GM21737 (cell line): ENCODE results near the gene DFFB.

ENCODE experiments used
- ATAC-seq: cut with Tn5 transposase; IDR thresholded peaks from one replicate; pipeline ENCODE4 v1.9.1; 2021; ENCODE audit warnings: mild to moderate bottlenecking, moderate library complexity; ENCODE audit not compliant: unreplicated experiment

Gene DFFB

DNA sequence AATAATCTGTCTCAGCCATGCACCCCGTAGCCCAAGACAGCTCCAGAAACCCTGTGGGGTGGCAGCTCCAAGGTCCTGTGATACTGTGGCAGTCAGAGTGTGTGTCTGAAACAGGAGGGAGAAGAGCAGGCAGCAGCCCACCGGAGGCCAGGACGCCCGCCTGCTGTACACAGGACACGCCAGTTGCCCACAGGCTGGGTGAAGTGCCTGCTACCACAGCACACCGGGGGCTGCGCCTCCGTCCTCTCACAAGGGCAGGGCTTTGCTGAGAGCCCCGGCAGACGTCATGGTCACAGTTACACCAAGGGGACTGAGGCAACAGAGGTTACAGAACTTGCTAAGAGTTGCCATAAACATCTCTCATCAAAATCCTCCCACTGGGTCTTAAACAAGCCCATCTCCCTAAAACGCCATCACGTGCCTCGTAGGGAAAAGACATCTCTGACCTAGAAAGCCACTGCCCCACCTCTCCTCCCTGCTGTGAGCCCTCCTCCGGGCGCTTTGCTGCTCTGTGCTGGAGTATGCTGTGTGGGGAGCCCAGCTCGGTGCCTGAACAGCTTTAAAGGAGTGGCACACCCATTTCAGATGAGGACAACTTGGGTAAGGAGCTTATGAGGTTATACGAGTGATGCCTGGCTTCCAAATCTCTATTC is 37.5 kb downstream of the DFFB start:
- no peak for ATAC-seq

DNA sequence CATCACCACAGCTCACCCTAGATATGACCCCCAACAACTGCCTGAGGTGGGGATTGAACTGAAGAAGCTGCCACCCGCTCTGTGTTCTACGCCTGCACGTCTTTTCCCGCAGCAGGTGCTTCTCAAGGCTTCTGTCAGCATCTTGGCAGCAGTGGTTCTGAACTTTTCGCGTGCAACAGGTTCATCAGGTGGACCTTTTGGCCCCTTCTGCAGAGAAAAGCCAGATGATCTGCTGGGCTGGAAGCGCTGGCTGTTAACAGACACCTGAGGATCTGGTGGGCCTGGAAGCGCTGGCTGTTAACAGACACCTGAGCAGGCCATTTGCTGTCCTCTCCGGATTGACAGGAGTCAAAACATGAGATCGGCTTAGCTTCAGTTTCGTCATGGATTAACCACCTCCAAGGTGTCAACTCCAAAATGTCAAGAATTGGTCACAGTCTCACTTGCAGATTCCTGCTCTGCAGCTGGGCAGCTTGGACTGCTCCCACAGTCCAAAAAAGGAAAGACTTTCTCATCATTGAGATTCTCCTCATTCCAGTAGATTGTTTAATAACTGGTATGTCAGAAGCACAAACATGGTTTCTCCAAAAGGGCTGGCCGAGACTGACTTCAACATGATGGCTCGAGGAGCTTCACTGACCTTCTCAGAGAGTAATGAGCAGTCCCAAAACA is 38.1 kb downstream of the DFFB start:
- no peak for ATAC-seq

DNA sequence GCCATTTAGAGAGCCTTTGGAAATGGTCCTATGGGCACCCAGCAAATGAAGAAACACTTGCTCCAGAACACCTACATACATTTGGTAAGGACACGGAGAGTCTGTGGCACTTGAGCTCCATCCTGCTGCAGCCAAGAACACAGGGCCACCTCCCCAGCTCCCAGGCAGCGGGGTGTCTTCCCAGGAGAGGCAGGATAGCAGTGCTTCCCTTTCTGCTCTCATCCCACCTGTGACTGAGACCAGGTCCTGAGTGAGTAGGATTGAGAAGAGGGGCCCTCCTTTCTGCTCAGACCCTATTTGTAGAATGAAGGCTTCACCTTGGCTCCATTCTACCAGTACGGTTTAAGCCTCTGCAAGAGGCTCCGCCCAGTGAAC is 38.7 kb downstream of the DFFB start:
- no peak for ATAC-seq

DNA sequence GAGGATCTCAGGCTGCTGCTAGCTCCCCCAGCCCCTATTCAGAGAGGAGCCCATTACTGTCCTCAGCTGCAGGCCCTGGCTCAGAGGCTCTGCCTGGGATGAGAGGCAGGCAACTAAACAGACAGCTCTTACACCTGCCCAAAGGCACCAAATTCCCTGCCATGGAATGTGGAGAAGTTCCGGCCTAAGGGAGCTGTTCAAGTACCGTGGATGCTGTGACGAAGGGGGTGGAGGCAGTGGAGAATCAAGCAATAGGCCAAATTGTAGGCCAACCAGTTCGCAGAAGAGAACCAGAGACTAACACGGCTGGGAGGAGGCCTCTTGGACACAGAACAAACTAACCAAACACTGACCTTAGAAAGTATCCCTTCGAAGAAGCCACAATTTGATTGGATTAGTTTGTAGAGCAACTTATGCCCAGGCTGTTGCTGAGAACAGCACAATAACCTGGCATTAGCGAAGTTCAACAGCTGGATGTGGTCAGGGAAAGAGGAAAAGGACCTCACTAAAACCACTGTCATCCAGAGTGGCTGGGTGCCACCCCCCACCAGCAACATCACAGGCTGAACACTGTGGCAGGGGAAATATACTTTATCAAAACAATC is 39.2 kb downstream of the DFFB start:
- no peak for ATAC-seq

DNA sequence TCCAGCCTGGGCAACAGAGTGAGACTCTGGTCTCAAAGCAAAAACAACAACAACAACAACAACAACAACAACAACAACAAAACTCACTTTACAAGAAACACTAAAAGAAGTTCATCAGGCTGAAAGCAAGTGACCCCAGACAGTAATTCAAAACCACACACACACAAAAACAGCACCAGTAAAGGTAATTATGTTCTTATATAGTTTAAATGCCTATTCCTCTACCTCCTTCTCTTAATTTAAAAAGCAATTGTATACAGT is 41.1 kb downstream of the DFFB start:
- ATAC-seq = no peak

DNA sequence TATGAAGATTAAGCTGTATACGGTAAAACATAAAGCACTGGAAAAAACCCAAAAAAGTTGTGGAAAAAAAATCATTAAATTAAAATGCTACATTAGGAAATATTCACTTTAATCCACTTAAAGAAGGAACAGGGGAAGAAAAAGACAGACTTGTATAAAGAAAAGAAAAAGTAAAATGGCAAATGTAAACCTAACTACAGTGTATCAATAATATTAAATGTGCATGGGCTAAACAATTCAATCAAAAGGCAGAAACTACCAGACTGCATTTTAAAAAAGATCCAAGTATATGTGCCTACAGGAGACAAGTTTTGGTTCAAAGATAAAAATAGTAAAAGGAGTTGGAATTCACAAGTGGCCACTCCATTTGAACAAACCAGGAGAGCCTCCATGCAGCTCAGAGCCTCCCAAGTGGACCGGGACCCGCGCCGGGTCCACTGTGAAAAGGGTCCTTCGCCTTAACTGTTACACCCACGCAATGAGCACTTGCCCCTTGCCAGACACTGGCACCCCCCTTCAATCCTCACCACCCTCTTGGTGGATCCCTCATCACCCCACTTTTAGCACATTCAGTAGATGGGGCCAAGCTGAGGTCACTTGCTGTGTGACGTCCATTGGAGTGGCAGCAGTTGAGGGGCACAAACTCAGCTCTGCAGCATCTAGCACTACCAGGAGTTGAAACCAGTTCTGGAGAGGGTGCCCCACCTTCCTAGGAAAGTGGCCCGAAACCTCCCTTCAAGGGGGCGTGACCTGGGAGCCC is 41.9 kb downstream of the DFFB start:
- ATAC-seq = no peak

DNA sequence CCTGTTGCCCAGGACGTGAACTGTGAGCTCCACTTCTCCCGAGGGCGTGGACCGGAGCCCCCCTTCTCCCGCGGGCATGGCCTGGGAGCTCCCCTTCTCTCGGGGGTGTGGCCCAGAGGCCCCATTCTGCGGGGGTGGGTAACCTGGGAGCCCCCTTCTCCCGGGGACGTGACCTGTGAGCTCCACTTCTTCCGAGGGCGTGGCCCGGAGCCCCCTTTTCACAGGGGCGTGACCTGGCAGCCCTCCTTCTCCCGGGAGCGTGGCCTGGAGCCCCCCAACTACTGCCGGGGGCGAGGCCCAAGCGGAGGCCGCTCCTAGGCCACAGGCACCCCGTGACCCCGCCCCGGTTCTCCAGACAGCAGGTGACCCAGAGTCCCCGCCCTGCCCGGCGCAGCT is 42.5 kb downstream of the DFFB start:
- no peak for ATAC-seq

DNA sequence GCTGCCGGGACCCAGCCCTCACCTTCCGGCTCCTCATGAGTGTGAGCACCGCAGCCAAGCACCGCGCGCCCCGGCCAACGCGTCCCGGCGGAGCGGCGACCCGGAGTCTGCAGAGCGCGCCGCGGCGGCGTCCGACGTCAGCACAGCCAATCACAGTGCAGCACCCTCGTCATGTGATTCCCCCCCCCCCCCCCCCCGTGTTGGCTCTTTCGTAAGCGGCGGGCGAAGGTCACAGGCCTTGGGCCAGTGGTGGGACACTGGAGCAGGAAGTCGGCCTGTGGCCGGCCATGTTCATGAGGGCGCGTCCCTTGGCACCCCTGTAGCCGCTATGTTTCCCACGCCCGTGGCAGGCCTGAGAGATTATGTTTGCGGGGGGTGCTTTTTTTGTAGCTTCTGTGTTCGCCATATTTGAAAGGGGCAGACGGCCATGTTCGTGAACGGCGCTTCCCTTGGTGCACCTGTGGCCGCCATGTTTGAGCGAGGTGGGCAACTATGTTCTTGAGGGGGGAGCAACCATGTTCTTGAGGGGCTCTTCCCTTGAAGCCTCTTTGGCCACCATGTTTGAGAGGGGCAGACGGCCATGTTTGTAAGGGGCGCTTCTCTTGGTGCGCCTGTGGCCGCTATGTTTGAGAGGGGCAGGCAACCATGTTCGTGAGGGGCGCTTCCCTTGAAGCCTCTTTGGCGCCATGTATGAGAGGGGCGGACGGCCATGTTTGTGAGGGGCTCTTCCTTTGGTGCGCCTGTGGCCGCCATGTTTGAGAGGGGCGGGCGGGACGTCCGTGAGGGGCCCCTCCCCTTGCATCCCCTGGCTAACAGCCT is 43.1 kb downstream of the DFFB start, which contains the start of gene C1orf174:
Gene C1orf174, minus strand, starts transcription at position 123 of the 819 bp plus-strand sequence. Its CDS starts 86 bp downstream, at position 37.
- peak; percentile 68 for ATAC-seq

DNA sequence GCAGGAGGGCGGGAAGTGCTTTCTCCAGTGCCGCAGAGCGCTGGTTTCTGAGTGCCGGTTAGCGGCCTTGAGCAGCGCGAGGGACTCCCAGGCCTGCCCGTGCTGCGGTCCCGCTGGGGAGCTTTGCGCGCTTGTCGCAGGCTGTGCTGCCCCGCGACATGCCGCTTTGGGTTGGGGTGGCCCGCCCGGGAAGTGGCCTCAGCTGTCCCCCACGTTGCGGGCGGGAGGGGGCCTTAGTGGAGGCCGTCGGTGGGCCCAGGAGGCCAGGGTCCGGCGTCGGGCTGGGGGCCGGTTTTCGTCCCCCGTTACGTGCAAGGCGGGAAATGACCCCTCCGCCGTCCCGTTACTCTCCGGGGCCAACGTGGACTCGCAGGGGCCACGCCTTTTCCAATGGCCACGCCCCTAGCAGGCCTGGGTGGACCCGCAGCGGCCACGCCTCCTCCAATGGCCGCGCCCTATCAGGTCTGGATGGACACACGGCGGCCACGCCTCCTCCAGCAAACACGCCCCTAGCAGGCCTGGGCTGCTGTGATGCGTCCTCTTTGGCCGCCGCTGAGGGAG is 43.8 kb downstream of the DFFB start:
- peak; percentile 51 for ATAC-seq

DNA sequence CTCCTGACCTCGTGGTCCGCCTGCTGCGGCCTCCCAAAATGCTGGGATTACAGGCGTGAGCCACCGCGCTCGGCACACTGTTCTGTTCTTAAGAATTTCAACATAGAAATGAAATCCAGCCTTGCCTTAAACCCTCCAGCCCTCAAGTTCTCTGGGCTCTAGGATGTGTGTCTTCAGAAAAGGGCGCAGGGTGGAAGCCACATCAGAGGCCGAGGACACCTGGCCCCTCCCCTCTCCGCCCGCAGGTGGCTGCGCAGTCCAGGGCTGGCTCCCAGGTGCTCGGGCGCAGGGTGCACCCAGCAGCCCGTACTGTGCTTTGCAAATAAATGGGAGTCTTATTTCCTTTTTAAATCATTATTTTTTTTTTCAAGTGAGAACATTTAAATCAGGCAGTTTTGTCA is 44.8 kb downstream of the DFFB start:
- no peak for ATAC-seq

DNA sequence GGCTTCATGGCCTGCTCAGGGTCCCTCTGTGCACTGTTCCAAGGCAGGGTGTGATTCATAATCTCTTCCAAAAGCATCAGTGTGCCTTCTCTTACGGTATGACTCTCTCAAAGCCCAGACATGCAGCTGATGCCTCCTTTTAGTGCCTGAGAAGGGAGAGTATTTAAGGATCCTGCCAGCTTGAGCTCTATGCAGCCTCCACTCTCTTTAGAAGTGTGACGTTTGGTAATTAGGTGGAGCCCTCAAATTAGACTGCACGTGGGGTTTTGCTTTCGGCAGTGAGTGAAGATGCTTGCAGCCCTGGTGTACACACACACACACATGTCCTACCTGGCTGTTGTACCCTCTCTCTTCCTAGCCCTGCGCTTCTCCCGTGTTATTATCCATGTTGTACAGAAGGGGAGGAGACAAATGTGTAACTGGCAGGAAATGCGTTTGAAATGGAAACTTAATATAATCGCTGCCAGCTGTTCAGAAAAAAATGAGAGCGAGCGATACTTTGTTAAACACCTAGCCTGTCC is 45.4 kb downstream of the DFFB start:
- ATAC-seq = no peak

DNA sequence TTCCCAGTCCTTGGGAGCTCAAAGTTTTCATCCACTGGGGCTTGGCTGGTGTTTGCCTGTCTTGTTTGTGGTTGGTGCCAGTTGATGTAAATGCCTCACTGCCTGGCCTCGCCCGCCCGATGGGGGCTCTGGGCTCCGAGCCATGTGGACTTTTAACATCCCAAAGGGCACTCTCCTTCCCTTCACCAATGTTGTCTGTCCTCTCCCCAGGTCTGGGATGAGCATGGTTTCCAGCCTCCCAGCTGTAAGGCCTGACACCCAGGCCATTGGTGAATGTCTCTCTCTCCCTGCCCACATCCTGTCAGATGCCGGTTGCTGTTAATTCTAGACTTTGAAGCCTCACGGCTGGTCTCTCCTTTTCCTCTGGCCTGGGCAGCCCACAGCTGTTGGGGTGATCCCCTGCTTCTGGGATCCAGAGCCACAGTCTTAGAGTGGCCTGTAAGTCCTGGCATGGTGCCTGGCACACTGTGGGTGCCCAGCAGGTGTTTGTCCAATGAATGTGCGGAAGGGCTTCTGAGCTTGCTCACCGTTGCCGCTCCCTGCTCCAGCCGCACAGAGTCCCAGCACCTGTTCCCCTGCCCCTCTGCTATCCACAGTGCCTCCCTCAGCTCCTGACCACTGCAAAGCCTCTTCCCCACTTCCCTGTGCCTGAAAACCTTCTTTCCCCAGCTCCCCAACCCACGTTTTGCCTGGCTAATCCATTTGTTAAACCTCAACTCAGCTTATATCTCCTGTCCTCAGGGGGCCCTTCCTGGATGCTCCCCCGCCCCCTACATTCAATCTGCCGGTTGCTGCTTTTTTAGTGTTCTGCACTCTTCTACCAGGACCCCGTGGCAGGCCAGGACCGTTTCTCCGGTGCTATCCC is 46.1 kb downstream of the DFFB start:
- no peak for ATAC-seq

DNA sequence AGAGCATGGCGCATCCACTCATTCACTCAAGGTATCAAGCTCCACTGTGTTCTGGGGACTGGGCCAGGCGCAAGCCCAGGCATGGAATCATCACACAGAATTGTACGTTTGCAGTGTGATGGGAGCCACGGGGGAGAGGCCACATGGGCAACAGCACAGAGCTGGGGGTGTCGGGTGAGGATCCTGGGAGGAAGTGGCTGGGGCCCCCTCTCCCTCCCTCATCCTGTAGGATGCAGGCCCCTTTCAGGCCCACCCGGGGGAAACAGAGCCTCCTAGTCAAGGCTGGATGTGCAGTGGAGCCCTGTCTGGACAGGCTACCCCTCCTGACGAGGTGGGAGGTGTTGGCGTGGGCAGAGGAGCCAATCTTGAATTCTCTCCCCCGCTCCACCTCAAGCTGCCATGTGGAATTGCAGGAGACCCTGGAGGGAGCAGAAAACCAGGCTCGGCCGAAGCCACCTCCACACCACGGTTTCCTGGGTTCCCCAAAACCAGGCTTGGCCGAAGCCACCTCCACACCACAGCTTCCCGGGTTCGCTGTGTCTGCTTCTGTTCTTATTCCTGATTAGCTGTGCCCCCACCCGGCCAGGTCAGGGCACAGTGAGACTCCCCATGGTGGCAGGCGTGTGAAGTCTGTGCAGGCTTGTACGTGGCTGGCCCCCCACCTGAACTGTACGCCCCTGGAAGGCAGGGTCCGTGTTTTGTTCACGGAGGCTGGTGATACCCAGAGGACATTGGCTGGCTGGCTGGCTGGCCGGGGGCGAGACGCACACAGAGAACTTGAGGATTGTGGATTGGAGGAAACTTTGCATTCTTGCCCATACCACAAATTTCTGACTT is 46.9 kb downstream of the DFFB start:
- ATAC-seq = no peak

DNA sequence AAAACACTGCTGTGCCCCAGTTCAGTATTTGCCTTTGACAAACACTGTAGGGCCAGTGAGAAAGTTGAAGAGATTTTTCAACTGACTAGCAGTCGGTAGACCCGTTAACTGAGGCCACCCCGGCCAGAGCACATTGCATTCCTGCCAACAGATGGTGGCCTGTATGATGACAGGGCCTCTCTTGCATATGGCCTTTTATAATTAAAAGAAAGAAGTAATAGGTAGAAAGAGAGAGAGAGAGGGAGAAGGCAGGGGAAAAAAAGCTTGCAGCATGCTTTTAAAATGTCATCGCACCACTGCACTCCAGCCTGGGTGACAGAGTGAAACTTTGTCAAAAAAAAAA is 47.5 kb downstream of the DFFB start:
- no peak for ATAC-seq

DNA sequence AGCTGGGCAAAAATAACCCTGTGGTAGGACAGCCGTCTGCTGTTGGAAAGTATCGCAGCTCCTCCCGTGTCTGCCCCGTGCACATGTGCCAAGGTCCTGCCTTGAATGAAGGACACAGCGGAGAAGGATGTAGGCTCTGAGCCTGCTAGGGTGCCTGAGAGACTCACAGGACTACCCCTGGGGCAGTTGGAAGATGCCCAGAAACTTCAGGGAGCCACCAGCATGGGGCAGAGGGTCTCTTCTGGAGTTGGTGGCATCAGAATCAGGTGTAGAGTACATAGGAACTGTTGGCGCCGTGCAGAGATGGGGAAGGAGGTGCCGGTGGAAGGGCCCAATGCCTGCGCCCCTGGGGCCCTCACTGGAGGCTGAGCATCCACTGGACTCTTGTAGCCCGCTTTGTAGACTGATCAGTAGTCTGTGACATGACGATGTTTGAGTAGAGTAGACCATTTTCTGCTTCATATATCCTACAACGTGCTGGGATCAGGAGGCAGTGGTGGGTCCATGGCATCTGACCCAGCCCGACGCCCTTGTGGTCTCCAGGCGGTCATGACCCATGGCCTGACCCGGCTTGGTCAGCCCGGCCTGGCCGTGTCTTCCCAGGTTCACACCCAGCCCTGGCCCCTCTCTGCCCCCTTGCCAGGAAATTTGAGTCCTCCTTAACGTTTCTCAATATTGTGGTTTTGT is 48.1 kb downstream of the DFFB start:
- ATAC-seq = no peak

DNA sequence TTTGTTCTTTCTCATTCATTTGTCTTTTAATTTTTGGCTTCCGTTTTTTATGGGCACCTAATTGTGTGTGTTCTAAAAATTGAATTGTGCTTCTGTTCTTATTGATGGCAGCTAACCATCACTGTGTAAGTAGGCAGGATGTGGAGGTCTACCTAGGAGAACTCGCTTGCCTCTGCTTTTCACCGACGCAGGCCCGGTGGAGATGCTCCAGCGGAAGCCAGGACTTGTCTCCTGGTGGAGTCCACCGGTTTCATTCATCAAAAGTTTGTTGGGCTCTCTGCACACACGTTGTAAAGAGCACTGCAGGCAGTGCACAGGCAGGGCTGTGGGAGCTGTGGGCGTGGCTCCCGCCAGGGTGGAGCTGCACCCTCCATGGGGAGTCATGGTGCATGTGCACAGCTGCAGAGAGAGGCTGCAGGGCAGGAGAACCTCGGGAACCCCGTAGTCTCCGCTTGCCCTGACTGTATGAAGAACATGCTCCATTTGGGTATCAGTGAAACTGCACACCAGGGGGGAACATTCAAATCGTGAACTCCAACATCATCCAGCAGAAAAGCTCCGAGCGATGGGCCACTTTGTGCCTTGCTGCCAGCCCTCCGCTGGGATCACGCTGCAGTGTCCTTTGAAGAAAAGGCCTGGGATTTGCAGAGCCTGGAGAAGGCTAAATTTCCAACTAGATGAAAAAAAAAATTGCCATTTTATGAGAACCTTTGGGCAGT is 48.8 kb downstream of the DFFB start:
- no peak for ATAC-seq

DNA sequence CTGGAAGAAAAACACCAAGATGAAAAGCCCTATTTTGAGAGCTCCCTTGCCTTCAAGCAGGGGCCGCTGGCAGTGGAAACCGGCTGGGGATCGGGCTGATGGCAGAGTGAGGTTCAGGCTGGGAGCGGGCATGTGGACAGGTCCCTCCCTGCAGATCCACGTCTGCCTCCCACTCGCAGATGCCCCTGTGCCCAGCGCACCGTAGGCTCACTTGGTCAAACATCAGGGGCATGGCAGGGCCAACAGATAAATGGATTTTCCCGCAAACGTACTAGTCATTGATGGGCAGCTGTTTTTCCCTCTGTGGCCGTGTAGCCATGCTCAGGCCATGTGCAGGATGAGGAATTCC is 49.4 kb downstream of the DFFB start:
- ATAC-seq = no peak
